ENCODE data around the gene S100A10.

S100A10 gene

GRCh38 chr1:151942882-151943281, 50.8 kb downstream of the S100A10 start:
- intact Hi-C loops (cut with DNase I): no loop called here
- no peak for DNase-seq

- intact Hi-C loops (cut with DNase I): no loop called here
- no peak for DNase-seq
Measured at GRCh38 chr1:151940541-151940940, 53.1 kb downstream of the S100A10 start.

DNA sequence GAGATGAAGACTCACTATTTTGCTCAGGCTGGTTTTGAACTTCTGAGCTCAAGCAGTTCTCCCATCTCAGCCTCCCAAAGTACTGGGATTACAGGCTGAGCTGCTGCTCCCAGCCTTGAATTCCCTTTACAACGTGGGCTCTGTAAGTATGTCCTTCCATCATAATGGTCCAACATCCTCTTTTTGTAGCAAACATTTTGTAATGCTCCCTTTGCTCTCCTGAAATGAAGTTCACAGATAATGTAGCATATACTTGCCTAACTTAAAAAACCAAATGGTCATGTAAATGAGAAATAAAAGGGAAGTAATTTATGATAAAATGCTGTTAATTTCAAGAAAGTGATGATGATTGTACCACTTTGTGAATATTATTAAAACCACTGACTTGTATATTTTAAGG, 53.9 kb downstream of the S100A10 start:
- intact Hi-C loops (cut with DNase I): no loop called here
- DNase-seq: no peak

- no peak for DNase-seq
Measured at GRCh38 chr1:151939141-151939540, 54.5 kb downstream of the S100A10 start.

GRCh38 chr1:151936653-151937052, 57.0 kb downstream of the S100A10 start:
- DNase-seq: no peak
- intact Hi-C loops (cut with DNase I): no loop called here

More at GRCh38 chr1:151939141-151939540, 54.5 kb downstream of the S100A10 start:
- intact Hi-C loops (cut with DNase I): no loop called here

DNA sequence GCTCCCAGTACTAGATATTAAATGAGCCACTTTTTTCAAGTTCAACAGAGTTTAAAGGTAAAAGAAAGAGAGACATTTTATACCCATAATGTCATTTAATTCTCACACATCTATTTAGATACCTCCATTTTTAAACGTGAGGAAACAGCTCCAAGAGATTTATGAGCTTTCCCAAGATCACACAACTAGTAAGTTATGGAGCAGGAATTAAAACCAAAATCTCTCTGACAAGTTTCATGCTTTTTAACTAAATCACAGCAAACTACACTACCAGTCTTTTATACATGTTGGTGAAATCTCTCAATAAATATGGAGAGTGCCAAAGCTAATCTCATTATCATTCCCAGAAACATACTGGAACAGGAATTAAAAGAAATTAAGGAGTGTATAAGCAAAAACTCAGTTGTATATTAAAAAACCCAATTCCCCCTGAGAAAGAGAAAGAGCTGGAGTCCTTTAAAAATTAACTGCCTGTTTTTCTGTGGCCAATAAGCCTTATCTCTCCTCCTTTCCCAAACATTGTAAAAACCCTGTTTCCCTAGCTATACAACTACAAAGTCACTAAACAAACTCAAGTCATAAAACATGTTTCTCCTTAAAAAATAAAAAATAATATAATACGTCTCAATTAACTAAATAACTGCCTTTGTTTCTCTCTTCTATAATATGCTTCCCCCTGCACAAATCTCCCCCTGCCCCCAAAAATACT, 57.6 kb downstream of the S100A10 start:
- DNase-seq: no peak
- intact Hi-C loops (cut with DNase I): loop anchor here (2.0 kb wide), 1 partner anchor 65 kb away; no protein-coding TSS in a partner anchor

DNA sequence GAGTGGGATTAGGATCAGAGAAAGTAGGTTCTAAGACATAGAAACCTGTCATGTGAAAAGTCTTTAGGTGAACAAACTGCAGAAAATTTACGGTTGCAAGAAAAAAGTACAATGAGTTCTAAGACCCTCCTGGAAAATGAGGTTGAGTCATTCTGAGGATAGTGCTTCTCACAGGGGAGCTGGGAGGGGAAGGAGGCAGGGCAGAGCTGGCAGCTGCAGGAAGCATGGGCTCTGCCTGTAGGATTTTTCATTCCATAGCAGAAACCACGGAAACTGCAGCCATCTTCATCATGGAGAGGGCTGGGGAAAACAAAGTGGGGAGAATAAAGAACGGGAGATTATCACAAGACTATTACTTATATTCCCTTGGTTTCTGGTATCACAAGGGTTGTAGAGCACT, 58.5 kb downstream of the S100A10 start:
- no peak for DNase-seq
- intact Hi-C loops (cut with DNase I): loop anchor here (2.0 kb wide), 1 partner anchor 66 kb away; no protein-coding TSS in a partner anchor

DNA sequence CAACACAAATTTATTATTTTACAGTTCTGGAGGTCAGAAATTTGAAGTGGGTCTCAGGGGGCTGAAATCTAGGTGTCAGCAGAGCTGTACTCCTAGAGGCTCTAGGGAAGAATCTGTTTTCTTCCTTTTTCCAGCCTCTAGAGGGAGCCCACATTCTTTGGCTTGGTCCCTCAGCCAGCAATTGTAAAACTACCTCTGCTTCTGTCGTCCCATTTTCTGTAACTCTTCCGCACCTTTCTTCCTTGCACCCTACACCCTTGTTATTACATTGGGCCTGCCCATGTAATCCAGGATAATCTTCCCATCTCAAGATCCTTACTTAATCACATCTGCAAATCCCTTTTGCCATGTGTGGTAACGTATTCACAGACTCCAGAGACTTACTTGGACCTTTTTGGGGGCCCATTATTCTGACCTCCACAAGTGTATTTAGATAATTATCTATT, 59.6 kb downstream of the S100A10 start:
- DNase-seq: peak in 2 of 10 donors; percentile 5 to 15
- intact Hi-C loops (cut with DNase I): loop anchor here (2.0 kb wide), 1 partner anchor 67 kb away; no protein-coding TSS in a partner anchor

Measured in posterior cingulate gyrus (tissue), 11 donors.